Fibroblast of skin of left quadriceps (primary cell): ENCODE results near the gene ZNF592.

Experiments
- DNase-seq, 2 experiments: peaks; one replicate each; pipeline ENCODE4 v3.0.0-alpha.2; 2013; ENCODE audit warnings: low read depth in 2 of 2

ZNF592 gene

DNA sequence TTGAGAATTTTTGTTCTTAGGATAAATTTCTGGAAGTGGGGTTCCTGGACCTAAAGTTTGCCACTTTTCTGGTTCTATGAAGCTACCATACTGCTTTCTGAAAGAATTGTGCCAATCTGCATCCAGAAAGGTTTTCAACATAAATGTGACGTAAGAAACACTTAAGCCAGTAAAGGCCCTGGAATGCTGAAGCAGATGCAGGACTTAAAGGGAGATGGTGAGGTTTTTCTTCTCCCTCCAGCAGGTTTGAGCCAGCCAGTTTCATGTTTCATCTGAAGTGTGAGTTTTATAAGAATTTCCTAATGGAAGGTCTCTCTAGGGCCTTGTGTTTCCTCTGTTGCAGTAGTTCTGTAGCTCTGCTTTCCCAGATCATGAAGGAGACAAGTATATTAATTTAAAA lies 33.1 kb downstream of the ZNF592 start:
- peak in 1 of 2 experiments; percentile 2 for DNase-seq

DNA sequence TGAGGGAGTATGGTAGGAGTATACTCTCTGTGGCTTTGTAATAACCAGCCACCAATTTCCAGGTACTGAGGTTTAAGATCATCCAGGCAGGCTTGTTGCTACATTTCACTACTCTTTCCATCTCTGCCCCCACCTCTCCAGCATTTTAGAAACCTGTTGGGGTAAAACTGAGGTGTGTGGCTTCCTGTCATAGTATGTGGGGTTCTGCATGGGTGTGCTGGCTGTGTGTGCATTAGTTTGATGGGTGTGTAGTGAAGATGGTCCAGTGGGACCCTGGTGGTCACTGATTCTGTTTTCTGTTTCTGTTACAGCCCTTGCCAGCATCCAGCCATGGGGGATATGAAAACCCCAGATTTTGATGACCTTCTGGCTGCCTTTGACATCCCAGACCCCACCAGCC lies 34.0 kb downstream of the ZNF592 start:
- DNase-seq: no peak

DNA sequence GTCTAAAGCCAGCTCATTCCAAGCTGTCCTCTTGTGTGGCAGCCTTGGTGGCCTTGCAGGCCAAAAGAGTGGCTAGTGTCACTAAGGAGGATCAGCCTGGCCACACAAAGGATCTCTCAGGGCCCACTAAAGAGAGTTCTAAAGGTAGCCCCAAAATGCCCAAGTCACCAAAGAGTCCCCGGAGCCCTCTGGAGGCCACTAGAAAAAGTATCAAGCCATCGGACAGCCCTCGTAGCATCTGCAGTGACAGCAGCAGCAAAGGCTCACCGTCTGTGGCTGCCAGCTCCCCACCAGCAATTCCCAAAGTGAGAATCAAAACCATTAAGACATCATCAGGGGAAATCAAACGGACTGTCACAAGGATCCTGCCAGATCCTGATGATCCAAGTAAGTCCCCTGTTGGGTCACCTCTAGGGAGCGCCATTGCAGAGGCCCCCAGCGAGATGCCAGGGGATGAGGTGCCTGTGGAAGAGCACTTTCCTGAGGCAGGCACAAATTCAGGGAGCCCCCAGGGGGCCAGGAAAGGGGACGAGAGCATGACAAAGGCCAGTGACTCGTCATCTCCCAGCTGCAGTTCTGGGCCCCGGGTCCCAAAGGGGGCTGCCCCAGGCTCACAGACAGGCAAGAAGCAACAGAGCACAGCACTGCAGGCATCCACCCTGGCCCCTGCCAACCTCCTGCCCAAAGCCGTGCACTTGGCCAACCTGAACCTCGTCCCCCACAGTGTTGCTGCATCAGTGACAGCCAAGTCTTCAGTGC lies 35.3 kb downstream of the ZNF592 start:
- DNase-seq: no peak

DNA sequence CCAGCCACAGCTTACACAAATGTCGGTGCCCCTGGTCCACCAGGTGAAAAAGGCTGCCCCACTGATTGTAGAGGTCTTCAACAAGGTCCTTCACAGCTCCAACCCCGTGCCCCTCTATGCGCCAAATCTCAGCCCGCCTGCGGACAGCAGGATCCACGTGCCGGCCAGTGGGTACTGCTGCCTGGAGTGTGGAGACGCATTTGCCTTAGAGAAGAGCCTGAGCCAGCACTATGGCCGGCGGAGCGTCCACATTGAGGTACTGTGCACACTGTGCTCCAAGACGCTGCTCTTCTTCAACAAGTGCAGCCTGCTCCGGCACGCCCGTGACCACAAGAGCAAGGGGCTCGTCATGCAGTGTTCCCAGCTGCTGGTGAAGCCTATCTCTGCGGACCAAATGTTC lies 35.9 kb downstream of the ZNF592 start:
- no peak for DNase-seq

DNA sequence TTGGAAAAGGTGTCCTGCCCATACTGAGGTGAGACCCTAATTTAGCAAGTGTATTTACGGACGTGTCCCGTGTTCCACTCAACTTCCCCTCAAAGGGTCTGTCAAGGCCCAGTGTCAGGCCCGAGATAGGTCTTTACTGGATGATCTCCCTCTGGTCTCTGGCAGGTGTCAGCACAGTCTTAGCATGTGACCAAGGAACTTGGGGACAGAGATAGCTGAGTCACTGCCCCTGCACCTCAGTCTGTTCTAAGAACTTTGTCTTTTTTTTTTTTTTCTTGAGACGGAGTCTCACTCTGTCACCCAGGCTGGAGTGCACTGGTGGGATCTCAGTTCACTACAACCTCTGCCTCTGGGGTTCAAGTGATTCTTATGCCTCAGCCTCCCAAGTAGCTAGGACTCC lies 36.7 kb downstream of the ZNF592 start:
- DNase-seq: no peak

DNA sequence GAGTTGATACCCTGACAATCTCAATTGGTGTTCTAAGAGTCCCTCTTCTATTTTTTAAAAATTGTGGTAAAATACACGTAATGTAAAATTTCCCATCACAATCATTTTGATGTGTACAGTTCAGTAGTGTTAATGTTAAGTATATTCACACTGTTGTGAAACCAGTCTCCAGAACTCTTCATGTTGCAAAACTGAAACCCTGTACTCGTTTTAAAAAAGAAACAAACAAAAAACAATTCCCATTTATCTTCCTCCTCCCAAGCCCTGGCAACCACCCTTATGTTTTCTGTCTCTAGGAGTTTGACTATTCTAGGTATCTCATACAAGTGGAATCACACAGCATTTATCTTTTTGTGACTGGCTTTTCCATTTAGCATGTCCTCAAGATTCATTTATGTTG lies 40.1 kb downstream of the ZNF592 start:
- no peak for DNase-seq

DNA sequence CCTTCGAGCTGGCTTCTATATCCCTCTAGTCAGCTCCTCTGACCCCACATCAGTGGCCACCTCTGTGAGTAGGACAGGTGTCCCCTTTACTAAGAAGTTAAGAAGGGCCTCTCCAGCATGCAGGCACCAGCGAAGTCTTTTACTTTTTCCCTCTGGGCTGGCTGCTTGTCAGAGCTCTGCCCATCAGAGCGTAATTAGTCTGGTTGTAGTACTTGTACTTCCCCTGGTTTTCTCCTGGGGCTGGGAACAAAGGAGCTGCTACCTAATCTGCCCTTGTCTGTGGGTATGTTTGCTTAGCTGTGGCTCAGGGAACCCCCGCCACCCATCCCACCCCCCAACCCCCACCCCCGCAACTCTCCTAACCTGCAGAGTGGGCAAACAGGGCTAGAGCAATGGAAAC lies 41.4 kb downstream of the ZNF592 start:
- DNase-seq: no peak

DNA sequence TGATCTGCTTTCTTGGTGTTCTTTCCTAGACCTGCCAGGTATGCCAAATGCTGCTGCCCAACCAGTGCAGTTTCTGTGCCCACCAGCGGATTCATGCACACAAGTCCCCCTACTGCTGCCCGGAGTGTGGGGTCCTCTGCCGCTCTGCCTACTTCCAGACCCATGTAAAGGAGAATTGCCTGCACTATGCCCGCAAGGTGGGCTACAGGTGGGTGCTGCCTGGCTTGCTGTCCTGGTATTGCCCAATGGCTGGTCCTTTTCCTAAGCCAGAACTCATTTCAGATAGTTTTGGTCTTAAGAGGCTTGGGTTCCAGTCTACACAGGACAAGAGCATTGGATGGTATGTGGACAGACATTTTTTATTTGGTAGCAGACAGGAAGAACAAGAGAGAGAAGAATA lies 42.3 kb downstream of the ZNF592 start:
- no peak for DNase-seq

DNA sequence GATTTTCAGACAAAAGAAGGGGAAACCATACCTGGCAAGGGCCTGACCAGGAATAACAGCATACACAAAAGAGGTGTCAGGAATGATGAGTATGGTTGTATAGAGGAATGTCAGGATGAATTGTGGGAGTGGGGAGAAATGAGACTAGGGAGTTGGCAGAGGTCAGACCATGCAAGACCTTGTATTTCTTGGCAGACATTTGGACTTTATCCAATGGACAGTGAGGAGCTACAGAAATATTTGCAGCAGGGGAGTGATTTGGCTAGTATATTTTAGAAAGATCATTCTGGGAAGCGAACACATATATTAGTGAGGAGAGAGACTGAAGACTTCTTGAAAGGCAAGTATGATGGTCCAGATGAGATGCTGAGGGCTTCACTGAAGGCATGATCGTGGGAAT lies 43.4 kb downstream of the ZNF592 start:
- no peak for DNase-seq

DNA sequence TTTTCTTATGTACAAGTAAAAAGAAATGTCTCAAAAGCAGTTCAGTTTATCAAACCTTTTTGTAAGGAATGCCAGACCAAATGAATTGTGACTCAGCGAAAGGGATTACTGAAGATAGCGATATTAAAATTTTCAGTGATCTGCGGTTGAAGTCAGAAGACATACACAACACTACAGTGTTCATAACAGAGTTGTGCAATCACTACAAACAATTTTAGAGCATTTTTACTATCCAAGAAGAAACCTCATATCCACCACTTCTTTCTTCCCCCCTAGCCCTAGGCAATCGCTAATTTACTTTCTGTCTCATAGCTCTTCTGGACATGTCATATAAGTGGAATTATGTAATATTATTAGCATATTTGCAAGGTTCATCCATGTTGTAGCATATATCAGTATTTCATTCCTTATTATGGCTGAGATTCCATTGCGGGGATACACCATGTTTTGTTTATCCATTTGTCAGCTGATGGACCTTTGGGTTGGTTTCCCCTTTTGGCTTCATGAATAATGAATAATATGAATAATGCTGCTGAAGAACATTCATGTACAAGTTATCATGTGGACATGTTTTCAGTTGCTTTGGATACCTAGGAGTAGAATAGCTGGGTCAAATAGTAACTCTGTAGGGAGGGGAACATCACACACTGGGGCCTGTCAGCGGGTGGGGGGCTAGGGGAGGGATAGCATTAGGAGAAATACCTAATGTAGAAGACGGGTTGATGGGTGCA lies 45.2 kb downstream of the ZNF592 start:
- DNase-seq: no peak

DNA sequence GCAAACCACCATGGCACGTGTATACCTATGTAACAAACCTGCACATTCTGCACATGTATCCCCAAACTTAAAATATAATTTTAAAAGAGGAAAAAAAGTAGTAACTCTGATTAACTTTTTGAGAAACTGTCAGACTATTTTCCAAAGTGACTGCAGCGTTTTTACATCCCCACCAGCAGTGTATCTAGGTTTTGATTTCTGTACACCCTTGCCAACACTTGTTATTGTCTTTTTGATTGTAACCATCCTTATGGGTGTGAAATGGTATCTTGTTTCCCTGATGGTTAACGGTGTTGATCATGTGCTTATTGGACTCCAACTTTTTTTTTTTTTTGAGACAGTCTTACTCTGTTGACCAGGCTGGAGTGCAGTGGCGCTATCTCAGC lies 45.8 kb downstream of the ZNF592 start:
- no peak for DNase-seq

DNA sequence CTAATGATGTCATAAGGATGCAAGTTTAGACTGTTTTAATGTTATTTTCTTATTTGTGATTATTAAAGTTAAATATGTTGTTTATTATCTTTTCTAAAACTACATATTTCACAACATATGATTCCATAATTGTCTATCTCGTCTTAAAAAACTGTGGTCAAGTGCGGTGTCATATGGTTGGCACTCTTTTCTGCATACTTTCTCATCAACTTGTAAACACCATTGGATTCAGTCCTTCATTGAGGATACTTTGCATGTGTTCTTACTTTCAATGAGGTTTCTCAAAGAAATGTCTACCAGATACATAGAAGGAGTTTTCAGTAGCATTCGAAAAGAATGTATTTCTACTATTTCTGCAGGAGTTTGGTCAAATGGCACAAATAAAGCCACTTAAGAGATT lies 46.8 kb downstream of the ZNF592 start:
- no peak for DNase-seq

DNA sequence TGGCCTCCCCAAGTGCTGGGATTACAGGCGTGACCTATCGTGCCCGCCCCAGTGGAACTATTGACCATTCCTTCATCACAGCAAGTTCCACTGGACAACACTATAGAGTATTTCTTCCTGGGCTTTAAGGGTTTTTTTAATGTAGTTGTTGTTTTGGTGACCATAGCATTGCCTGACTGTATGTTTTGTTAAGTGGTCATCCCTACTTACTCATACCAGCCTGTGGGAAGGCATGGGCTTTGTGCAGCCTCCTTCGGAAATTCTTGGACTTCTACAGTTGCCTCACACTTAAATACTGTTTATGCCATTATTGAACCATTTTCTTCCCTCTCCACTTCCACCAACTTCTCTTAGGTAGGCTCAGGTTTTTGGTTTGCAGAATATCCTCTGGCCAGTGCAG lies 48.8 kb downstream of the ZNF592 start:
- no peak for DNase-seq

DNA sequence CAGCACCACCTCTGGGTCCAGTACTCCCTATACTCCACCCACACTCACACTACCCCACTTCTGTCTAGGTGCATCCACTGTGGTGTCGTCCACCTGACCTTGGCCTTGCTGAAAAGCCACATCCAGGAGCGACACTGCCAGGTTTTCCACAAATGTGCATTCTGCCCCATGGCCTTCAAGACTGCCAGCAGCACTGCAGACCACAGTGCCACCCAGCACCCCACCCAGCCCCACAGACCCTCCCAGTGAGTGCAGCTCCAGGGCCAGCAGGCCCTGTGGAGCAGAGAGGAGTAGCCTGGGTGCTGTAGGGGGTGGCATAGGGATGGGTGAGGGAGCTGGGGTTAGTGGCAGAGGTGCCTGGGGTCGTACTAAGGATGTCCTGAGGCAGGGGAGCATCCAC lies 49.4 kb downstream of the ZNF592 start:
- DNase-seq: no peak

DNA sequence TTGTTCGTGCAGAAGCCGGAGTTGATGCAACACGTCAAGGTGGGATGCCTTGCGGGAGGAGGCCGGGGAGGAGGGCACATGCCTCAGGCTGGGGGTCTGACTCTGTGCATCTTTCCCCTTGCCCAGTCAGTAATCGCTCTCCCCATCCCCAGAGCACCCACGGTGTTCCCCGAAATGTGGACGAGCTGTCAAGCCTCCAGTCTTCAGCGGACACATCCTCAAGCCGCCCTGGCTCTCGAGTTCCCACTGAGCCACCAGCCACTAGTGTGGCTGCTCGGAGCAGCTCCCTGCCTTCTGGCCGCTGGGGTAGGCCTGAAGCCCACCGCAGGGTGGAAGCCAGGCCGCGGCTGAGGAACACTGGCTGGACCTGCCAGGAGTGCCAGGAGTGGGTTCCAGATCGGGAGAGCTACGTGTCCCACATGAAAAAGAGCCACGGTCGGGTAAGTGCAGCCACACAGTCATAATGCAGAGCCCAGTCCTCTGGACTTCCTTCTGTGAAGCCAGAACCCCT lies 50.1 kb downstream of the ZNF592 start:
- no peak for DNase-seq

DNA sequence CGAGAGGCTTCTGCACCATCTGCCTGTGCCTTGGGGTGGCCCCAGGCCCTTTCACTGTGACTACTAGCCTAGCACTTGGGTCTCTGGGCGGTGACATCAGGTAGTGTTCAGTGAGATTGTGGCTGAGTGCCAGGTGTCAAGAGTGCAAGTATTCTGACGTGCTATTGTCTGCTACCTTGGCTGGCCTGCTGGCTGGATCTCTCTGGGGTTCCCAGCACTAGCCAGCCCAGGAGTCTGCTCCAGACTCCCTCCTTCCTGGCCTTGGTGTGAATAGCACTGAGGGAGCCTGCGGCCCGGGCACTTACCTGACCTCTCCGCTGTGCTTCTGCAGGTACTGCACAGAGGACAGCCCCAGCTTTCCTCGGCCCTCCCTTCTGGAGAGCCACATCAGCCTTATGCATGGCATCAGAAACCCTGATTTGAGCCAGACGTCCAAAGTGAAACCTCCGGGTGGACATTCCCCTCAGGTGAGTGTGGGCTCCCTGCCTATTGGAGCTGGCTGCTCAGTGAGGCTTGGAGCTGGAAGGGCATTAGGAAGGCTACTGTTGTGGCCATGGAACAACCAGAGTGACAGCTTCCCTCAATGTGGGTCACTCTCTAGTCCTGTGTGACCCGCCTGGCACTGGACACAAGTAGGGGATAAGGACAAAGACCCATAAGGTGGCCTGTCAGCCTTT lies 51.3 kb downstream of the ZNF592 start:
- no peak for DNase-seq

DNA sequence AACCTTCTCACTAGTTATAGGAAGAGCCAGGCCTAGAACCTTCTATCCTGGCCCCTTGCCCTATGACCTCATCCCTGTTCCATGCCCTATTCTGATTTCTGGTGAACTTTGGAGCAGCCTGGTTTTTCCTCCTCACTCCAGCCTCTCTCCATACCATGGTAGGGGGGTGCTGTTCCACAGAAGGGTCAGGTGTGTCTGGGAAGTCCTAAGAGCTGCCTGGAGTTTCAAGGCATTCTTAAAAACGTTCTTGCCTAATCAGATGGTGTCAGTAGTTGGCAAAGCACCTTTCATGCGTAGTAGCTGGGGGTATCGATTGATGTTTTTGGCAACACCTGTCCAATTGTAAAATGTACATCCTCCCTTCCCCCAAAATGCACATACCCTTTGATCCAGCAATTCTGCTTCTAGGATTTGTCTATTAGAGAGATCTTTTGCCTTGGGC lies 52.0 kb downstream of the ZNF592 start:
- no peak for DNase-seq

DNA sequence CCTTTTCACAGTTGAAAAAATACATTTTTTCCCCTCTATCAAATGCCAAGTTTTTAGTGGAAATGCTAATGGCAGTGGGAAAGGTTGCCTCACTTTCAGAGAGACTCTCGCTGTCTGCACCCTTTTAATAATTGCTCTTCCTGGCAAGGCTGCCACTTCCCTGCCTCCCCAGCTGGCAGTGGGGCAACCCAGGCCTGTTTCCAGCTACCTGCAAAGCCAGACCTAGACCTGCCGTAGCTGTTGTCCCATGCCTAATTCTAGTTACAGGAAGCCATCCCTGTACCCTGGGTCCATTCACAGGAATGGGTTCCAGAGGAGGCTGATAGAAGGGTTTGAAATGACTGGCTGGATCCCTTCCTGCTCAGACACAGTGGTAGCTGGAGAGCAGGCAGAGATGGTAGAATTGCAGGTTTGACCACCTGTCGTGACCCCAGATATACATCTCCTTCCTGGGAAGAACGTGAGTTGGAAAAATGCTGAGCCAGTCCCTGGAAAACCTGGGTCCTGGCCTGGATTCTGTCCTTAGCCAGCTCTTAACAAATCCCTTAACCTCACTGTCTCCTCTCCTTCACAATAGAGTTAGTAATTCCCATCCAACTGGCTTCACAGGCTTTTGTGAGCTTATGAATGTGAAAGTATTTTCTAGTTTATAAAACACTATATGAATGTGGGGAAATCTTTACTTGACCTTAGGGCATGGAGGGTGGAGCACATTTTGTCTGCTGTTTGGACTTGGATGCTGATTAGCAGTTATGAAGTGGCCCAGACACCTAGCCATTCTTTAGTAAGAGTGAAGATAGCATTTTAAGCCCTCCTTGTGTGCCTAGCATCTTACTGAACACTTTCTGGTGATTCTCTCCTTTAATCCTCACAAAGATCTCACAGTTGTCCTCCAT lies 55.9 kb downstream of the ZNF592 start:
- no peak for DNase-seq

DNA sequence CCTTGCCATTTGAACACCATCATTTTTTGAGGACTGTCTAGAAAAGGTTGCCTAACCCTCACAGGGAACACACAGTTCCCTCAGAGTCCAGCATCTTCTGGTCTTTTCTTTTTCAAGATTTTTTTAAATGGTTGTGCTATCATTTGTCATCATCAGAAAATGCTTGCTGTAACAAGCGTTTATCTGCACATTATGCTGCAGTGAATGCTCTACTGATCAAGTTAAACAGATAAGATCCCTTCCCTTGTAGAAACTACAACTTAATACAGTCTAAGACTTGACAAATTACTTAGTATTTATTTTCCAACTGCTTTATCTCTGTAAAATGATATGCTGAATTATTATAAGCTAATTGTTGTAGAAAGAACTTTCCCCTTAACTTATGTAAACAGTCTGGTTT lies 56.8 kb downstream of the ZNF592 start:
- no peak for DNase-seq

DNA sequence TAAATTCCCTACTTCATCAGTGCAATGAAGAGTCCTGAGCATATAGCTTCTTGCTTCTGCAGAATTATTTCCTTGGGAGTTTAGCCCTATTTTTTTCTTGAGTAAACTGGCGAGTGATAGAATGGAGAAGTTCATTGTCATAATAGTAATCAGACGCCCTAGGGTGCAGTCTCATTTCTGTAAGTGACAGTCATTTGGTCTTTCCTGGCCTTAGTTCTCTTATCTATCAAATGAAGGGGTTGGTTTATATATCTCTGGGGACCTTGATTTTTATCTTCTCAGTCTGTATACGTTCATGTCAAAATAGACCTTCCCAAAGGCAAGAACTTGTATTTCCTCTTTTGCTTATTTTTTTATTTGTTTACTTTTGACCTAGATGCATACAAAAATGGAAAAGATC lies 58.8 kb downstream of the ZNF592 start:
- DNase-seq: no peak

DNA sequence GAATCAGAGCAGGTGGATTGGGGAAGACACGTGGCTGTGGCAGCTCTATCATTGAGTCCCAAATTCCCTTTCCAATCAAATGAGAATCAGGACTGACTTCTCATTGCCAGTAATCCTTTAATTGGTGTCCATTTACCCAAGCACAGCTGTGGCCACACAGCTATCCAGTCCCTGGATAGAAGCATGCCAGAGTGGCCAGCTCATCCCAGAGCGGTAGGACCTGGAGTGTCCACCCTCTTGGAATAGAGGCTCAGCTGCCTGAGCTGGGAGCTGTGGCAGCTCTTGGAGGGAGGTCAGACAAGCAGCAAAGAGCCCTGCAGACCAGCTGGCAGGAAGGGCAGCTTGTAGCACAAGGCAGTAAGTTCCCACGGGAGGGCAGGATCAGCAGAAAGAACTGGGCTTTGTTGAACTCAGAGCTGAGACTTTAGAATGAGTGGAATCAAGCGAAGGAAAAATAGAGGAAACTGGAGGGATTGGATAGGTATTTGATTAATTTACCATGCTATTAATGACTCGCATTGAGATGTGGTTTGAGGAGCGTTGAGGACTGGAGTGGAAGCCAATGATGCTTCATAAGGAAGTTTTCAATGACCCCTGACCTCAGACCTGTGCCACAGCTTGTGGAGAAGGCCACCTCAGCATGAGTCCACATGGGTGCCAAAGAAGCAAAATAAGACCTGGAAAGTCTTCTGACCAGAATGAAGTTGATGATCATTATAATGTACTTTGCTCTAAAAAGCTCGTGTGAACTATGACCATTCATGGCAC lies 61.9 kb downstream of the ZNF592 start:
- no peak for DNase-seq
